H1 (cell line): ENCODE data around the gene CEP72. TPM values are rescaled to one million over a fixed set of nuclear protein-coding genes. Genes with fewer than 3 reads are reported as not detected.

Experiments used
- CTCF ChIA-PET: fragments of 300-600 bp; sonication (Branson Sonifier 250); formaldehyde crosslinking; loops from one replicate; lab custom pipeline; 2021; ENCODE audit not compliant: partially characterized antibody; lab: Charles Lee
- POLR2A ChIA-PET: fragments of 300-600 bp; sonication (Branson Sonifier 250); formaldehyde crosslinking; loops from one replicate; lab custom pipeline; 2021; ENCODE audit warnings: inconsistent platforms; ENCODE audit not compliant: partially characterized antibody; lab: Charles Lee
- DNase-seq, 2 experiments: peaks; one replicate each; pipeline versions ENCODE4 v3.0.0 to v3.0.0-alpha.2; 2010 to 2022; ENCODE audit warnings: low spot score in 2 of 2, low read depth in 1 of 2, mixed read lengths in 1 of 2
- FAIRE-seq: peaks from 2 replicates; lab custom pipeline; 2011; peaks lifted over from hg19 to GRCh38; lab: Jason Lieb, UNC
- H2AFZ ChIP-seq: 2 replicates; pipeline ENCODE4 v1.8.1; 2012; ENCODE audit warnings: low read length, inconsistent platforms
- H2AK5ac ChIP-seq: 2 replicates; pipeline ENCODE4 v1.6.1; 2013; ENCODE audit warnings: low read depth, low read length
- H2BK120ac ChIP-seq: replicated peaks from 2 replicates; pipeline ENCODE3; 2013; ENCODE audit warnings: low read depth, low read length, inconsistent platforms
- H2BK12ac ChIP-seq: 2 replicates; pipeline ENCODE4 v1.6.1; 2013; ENCODE audit warnings: low read depth, low read length
- H2BK15ac ChIP-seq: 2 replicates; pipeline ENCODE4 v1.6.1; 2013; ENCODE audit warnings: low read length
- H2BK20ac ChIP-seq: 2 replicates; pipeline ENCODE4 v1.6.1; 2013; ENCODE audit warnings: low read length
- H2BK5ac ChIP-seq: 2 replicates; pipeline ENCODE4 v1.6.1; 2013; ENCODE audit warnings: low read depth, low read length
- H3K14ac ChIP-seq: 2 replicates; pipeline ENCODE4 v1.6.1; 2013; ENCODE audit warnings: inconsistent platforms; ENCODE audit not compliant: insufficient read length
- H3K18ac ChIP-seq: 2 replicates; pipeline ENCODE4 v1.6.1; 2013; ENCODE audit warnings: low read length; ENCODE audit errors: extremely low read depth
- H3K23ac ChIP-seq: 2 replicates; pipeline ENCODE4 v1.6.1; 2013; ENCODE audit warnings: inconsistent platforms; ENCODE audit not compliant: insufficient read length
- H3K23me2 ChIP-seq: 2 replicates; pipeline ENCODE4 v1.6.1; 2013; ENCODE audit warnings: low read depth, low read length
- H3K27ac ChIP-seq: 2 replicates; pipeline ENCODE4 v1.6.1; 2011; ENCODE audit warnings: low read depth, low read length, inconsistent platforms
- H3K27me3 ChIP-seq, 4 experiments: replicated peaks in 1 of 4; 1 replicate in 1 of 4; 2 replicates in 3 of 4; pipeline versions ENCODE4 v1.6.1 to v1.8.1; 2011 to 2013; ENCODE audit warnings: low read length in 3 of 4, mild to moderate bottlenecking in 3 of 4, inconsistent platforms in 2 of 4, mixed read lengths in 2 of 4, moderate library complexity in 1 of 4; ENCODE audit not compliant: control insufficient read depth in 3 of 4, insufficient read depth in 3 of 4; ENCODE audit errors: extremely low read depth in 1 of 4
- H3K36me3 ChIP-seq, 4 experiments: 2 replicates each; pipeline versions ENCODE4 v1.6.1 to v1.8.1; 2011 to 2013; ENCODE audit warnings: mild to moderate bottlenecking in 4 of 4, low read length in 3 of 4, moderate library complexity in 2 of 4, control low read depth in 1 of 4, inconsistent platforms in 1 of 4; ENCODE audit not compliant: insufficient read depth in 4 of 4, control insufficient read depth in 2 of 4
- H3K4ac ChIP-seq: replicated peaks from 2 replicates; pipeline ENCODE3; 2013; ENCODE audit warnings: low read length, low read depth, mixed read lengths, inconsistent platforms; ENCODE audit not compliant: insufficient read length
- H3K4me1 ChIP-seq, 4 experiments: replicated peaks in 1 of 4; 1 replicate in 1 of 4; 2 replicates in 3 of 4; pipeline versions ENCODE4 v1.6.1 to v1.8.1; 2011 to 2013; ENCODE audit warnings: low read length in 3 of 4, inconsistent platforms in 2 of 4, mixed read lengths in 1 of 4; ENCODE audit not compliant: insufficient read depth in 4 of 4, control insufficient read depth in 3 of 4
- H3K4me2 ChIP-seq, 2 experiments: 2 replicates each; pipeline versions ENCODE4 v1.6.1 to v1.8.1; 2011 to 2013; ENCODE audit warnings: low read depth in 2 of 2, low read length in 2 of 2, control low read depth in 1 of 2, inconsistent platforms in 1 of 2, mild to moderate bottlenecking in 1 of 2; ENCODE audit not compliant: insufficient read depth in 1 of 2
- H3K4me3 ChIP-seq, 4 experiments: fragments of 200-600, 300-600 bp in 1 of 4; sonication (generic), shearing (Covaris generic), sonication (Bioruptor Twin) in 1 of 4; 2 replicates each; pipeline versions ENCODE4 v1.5.1 to v1.8.1; 2011 to 2016; ENCODE audit warnings: low read length in 4 of 4, low read depth in 3 of 4, control low read depth in 2 of 4, inconsistent platforms in 2 of 4, mild to moderate bottlenecking in 2 of 4, mixed read lengths in 1 of 4, moderate library complexity in 1 of 4; ENCODE audit not compliant: insufficient read depth in 2 of 4; ENCODE audit errors: extremely low read depth in 1 of 4
- H3K56ac ChIP-seq: replicated peaks from 2 replicates; pipeline ENCODE3; 2013; ENCODE audit warnings: low read depth, mild to moderate bottlenecking, mixed read lengths, low read length, inconsistent platforms; ENCODE audit not compliant: insufficient read length
- H3K79me1 ChIP-seq: 2 replicates; pipeline ENCODE4 v1.6.1; 2013; ENCODE audit warnings: low read depth, low read length, control low read depth
- H3K79me2 ChIP-seq, 2 experiments: 2 replicates each; pipeline versions ENCODE4 v1.6.1 to v1.8.1; 2012 to 2013; ENCODE audit warnings: low read length in 2 of 2, mild to moderate bottlenecking in 2 of 2, inconsistent platforms in 1 of 2; ENCODE audit not compliant: insufficient read depth in 2 of 2, control insufficient read depth in 1 of 2
- H3K9ac ChIP-seq, 4 experiments: replicated peaks in 1 of 4; 1 replicate in 1 of 4; 2 replicates in 3 of 4; pipeline versions ENCODE4 v1.6.1 to v1.8.1; 2011 to 2013; ENCODE audit warnings: low read depth in 3 of 4, low read length in 3 of 4, control low read depth in 2 of 4, mild to moderate bottlenecking in 2 of 4, moderate library complexity in 2 of 4, inconsistent platforms in 1 of 4; ENCODE audit errors: extremely low read depth in 1 of 4
- H3K9me3 ChIP-seq, 2 experiments: 2 replicates each; pipeline versions ENCODE4 v1.6.1 to v1.8.1; 2012 to 2013; ENCODE audit warnings: mild to moderate bottlenecking in 2 of 2, moderate library complexity in 2 of 2, control low read depth in 1 of 2, inconsistent platforms in 1 of 2, low read depth in 1 of 2, low read length in 1 of 2, mixed read lengths in 1 of 2; ENCODE audit not compliant: insufficient read depth in 2 of 2
- H4K20me1 ChIP-seq, 2 experiments: replicated peaks in 1 of 2; 2 replicates each; pipeline versions ENCODE3 to v1.8.1; 2011 to 2013; ENCODE audit warnings: inconsistent platforms in 2 of 2, low read length in 2 of 2, mild to moderate bottlenecking in 1 of 2; ENCODE audit not compliant: insufficient read depth in 2 of 2, control insufficient read depth in 1 of 2
- H4K5ac ChIP-seq: 2 replicates; pipeline ENCODE4 v1.6.1; 2013; ENCODE audit warnings: low read length, low read depth, mixed read lengths, inconsistent platforms; ENCODE audit not compliant: insufficient read length
- H4K8ac ChIP-seq: 2 replicates; pipeline ENCODE4 v1.8.0; 2013; ENCODE audit warnings: mild to moderate bottlenecking, moderate library complexity, low read length, inconsistent platforms; ENCODE audit not compliant: insufficient read depth; ENCODE audit errors: extremely low read depth
- H4K91ac ChIP-seq: replicated peaks from 2 replicates; pipeline ENCODE3; 2013; ENCODE audit warnings: low read length, mixed read lengths, inconsistent platforms; ENCODE audit not compliant: insufficient read length
- HDAC2 ChIP-seq, 2 experiments: fragments of 300-600 bp in 1 of 2; sonication (generic) in 1 of 2; IDR thresholded peaks; 2 replicates each; pipeline ENCODE4 v1.6.1; 2011 to 2012; ENCODE audit warnings: low read depth in 2 of 2, low read length in 2 of 2, mild to moderate bottlenecking in 2 of 2, moderate library complexity in 2 of 2, borderline replicate concordance in 1 of 2, inconsistent platforms in 1 of 2
- RAD21 ChIP-seq, 2 experiments: IDR thresholded peaks in 1 of 2; conservative IDR thresholded peaks in 1 of 2; 2 replicates each; pipeline ENCODE4 v1.6.1; 2011; ENCODE audit warnings: low read depth in 2 of 2, low read length in 2 of 2, improper control_type of control experiment in 1 of 2, inconsistent platforms in 1 of 2, mild to moderate bottlenecking in 1 of 2, moderate library complexity in 1 of 2
- TAF7 ChIP-seq: optimal IDR thresholded peaks from 2 replicates; pipeline ENCODE3; 2011; ENCODE audit warnings: low read depth, mild to moderate bottlenecking, inconsistent platforms, low read length, moderate library complexity, borderline replicate concordance
- WGBS, 2 experiments: shearing (Covaris generic) in 1 of 2; methylation state at CpG; one replicate each; pipeline versions ENCODE4 v1.1.6 to v1.1.7; 2013 to 2015; ENCODE audit warnings: low lambda C conversion rate in 2 of 2, mixed read lengths in 2 of 2, inconsistent platforms in 1 of 2, low coverage in 1 of 2, missing lambda C conversion rate in 1 of 2; ENCODE audit not compliant: insufficient replicate concordance in 2 of 2, insufficient coverage in 1 of 2, insufficient read length in 1 of 2; ENCODE audit errors: extremely low coverage in 1 of 2, missing lambda C conversion rate in 1 of 2; 5-methylcytosine and 5-hydroxymethylcytosine counted together
- polyA plus RNA-seq, 7 experiments: library from polyadenylated mRNA; depleted of rRNA in 3 of 7; stranded (reverse) in 5 of 7; unstranded in 2 of 7; fragments of >200 nt in 5 of 7; fragments of 200-250 nt in 2 of 7; gene quantifications; 1 replicate in 5 of 7; 2 replicates in 1 of 7; 4 replicates in 1 of 7; pipeline versions ENCODE4 v1.2.1 to v1.2.3, GENCODE V29; 2011 to 2013; ENCODE audit warnings: missing spikeins in 2 of 7, mixed read lengths in 2 of 7
- total RNA-seq: library from RNA; stranded (reverse); fragmentation: NEBNext Ultra II Directional; extraction: Animal tissue kit (Norgen Biotek cat#: 25700); gene quantifications from 2 replicates; pipeline ENCODE4 v1.2.1, GENCODE V29; 2021
- TF ChIP-seq, protein P1 (sequence below): IDR thresholded peaks from 2 replicates; pipeline ENCODE4 v1.6.1; 2011; ENCODE audit warnings: low read depth, mild to moderate bottlenecking, low read length; ENCODE audit not compliant: insufficient read depth

Gene CEP72
- total and polyA plus RNA-seq, 2 of the 8 experiments (the other 6 are each of a cell fraction or from before 2014, with no cell fraction given) = 13.1 to 19.6 TPM

- FAIRE-seq = no peak
- no peak overlapping the region for H3K23ac ChIP-seq
- H3K9ac ChIP-seq = no peak overlapping the region
- H2AFZ ChIP-seq = no peak overlapping the region
- no peak overlapping the region for H3K4me3 ChIP-seq
- ChIA-PET POLR2A (interaction anchor here (1.2 kb wide), 1 partner anchor 106 kb away, joined by 3 read pairs; no protein-coding TSS in a partner anchor), CTCF (interaction anchor here (0.6 to 1.5 kb wide), 4 partner anchors 9 to 38 kb away, joined by 3 to 5 read pairs (median 4); no protein-coding TSS in a partner anchor)
- no peaks in the 10 kb centered on the region for H4K20me1 ChIP-seq
- no peak overlapping the region for H2BK5ac ChIP-seq
- H3K18ac ChIP-seq = no peak overlapping the region
- 91% methylated on average over 25 of the region's 27 CpGs; no CpG with 5 or more reads in 1 of the 2 experiments for WGBS, 2 experiments
- H3K4me2 ChIP-seq = no peak overlapping the region
- H3K79me2 ChIP-seq = no peaks in the 10 kb centered on the region
- H3K23me2 ChIP-seq = no peaks in the 10 kb centered on the region
- H2BK15ac ChIP-seq = no peak overlapping the region
- no peak overlapping the region for H4K8ac ChIP-seq
- no peak overlapping the region for H3K4ac ChIP-seq
- H2AK5ac ChIP-seq = no peak overlapping the region
- H3K27ac ChIP-seq = no peak overlapping the region
- no peak overlapping the region for H2BK20ac ChIP-seq
- no peaks in the 10 kb centered on the region for H3K4me1 ChIP-seq
- H3K56ac ChIP-seq = no peak overlapping the region
- TF ChIP-seq, protein P1, sequence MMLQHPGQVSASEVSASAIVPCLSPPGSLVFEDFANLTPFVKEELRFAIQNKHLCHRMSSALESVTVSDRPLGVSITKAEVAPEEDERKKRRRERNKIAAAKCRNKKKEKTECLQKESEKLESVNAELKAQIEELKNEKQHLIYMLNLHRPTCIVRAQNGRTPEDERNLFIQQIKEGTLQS = no peak
- TF ChIP-seq HDAC2 (IDR thresholded peaks at IDR 0.05; ENCODE audit: borderline replicate concordance in 1 of 2, low read depth in 2 of 2, low read length in 2 of 2) (no peak), RAD21 (IDR thresholded peaks at IDR 0.05 in 1 of 2, conservative IDR thresholded peaks at IDR 0.05 in 1 of 2; ENCODE audit: low read depth in 2 of 2, low read length in 2 of 2) (no peak), TAF7 (no peak)
- TF ChIP-seq, all 59 proteins: peak for 0
- no peaks in the 10 kb centered on the region for H3K9me3 ChIP-seq
- no peak overlapping the region for H4K91ac ChIP-seq
- DNase-seq = no peak
- H4K5ac ChIP-seq = no peak overlapping the region
- H3K27me3 ChIP-seq = peaks cover 2 to 12% (median 6%) of the 10 kb centered on the region in 4 experiments; a peak in 5 of 7 replicates
- no peaks in the 10 kb centered on the region for H3K79me1 ChIP-seq
- H2BK12ac ChIP-seq = no peak overlapping the region
- no peaks in the 10 kb centered on the region for H3K36me3 ChIP-seq
- no peak overlapping the region for H2BK120ac ChIP-seq
- H3K14ac ChIP-seq = no peak overlapping the region
Observed at GRCh38 chr5:568061-568781, 43.9 kb upstream of the CEP72 start.
